ENCODE results near the gene KRTAP22-1. TPM values are rescaled to one million over a fixed set of nuclear protein-coding genes. Genes with fewer than 3 reads are reported as not detected.

The KRTAP22-1 gene
- total and polyA plus RNA-seq, 2 of the 8 experiments (the other 6 are each of a cell fraction or from before 2014, with no cell fraction given): not detected

GRCh38 chr21:30582870-30583269 lies 18.0 kb upstream of the KRTAP22-1 start:
- Histone ChIP-seq H3K36me3 (ENCODE audit: control insufficient read depth in 2 of 4, insufficient read depth in 4 of 4, low read length in 3 of 4) (no peaks in the 10 kb centered on the region), H3K4me1 (replicated peaks in 1 of 4; ENCODE audit: control insufficient read depth in 3 of 4, insufficient read depth in 4 of 4, low read length in 3 of 4) (no peaks in the 10 kb centered on the region), H2AK5ac (ENCODE audit: low read depth, low read length) (no peak overlapping the region), H3K79me2 (ENCODE audit: control insufficient read depth in 1 of 2, insufficient read depth in 2 of 2, low read length in 2 of 2) (no peaks in the 10 kb centered on the region), H3K4me2 (ENCODE audit: insufficient read depth in 1 of 2, low read depth in 2 of 2, low read length in 2 of 2) (no peak overlapping the region), H4K5ac (ENCODE audit: insufficient read length, low read depth, low read length) (no peak overlapping the region), H3K79me1 (ENCODE audit: low read depth, low read length) (no peaks in the 10 kb centered on the region), H2AFZ (ENCODE audit: low read length) (no peak overlapping the region), H3K4ac (replicated peaks; ENCODE audit: insufficient read length, low read depth, low read length) (no peak overlapping the region), H2BK12ac (ENCODE audit: low read depth, low read length) (no peak overlapping the region), H3K9me3 (ENCODE audit: insufficient read depth in 2 of 2, low read depth in 1 of 2, low read length in 1 of 2) (no peaks in the 10 kb centered on the region), H3K4me3 (ENCODE audit: extremely low read depth in 1 of 4, insufficient read depth in 2 of 4, low read depth in 3 of 4, low read length in 4 of 4) (no peak overlapping the region), H3K23ac (ENCODE audit: insufficient read length) (no peak overlapping the region), H3K18ac (ENCODE audit: extremely low read depth, low read length) (no peak overlapping the region), H2BK15ac (ENCODE audit: low read length) (no peak overlapping the region), H3K14ac (ENCODE audit: insufficient read length) (no peak overlapping the region), H3K27ac (ENCODE audit: low read depth, low read length) (no peak overlapping the region), H4K91ac (replicated peaks; ENCODE audit: insufficient read length, low read length) (no peak overlapping the region), H3K9ac (replicated peaks in 1 of 4; ENCODE audit: extremely low read depth in 1 of 4, low read depth in 3 of 4, low read length in 3 of 4) (no peak overlapping the region), H2BK20ac (ENCODE audit: low read length) (no peak overlapping the region), H3K23me2 (ENCODE audit: low read depth, low read length) (no peaks in the 10 kb centered on the region), H2BK5ac (ENCODE audit: low read depth, low read length) (no peak overlapping the region), H4K20me1 (replicated peaks in 1 of 2; ENCODE audit: control insufficient read depth in 1 of 2, insufficient read depth in 2 of 2, low read length in 2 of 2) (no peaks in the 10 kb centered on the region), H2BK120ac (replicated peaks; ENCODE audit: low read depth, low read length) (no peak overlapping the region), H3K27me3 (replicated peaks in 1 of 4; ENCODE audit: control insufficient read depth in 3 of 4, extremely low read depth in 1 of 4, insufficient read depth in 3 of 4, low read length in 3 of 4) (no peaks in the 10 kb centered on the region), H4K8ac (ENCODE audit: extremely low read depth, insufficient read depth, low read length) (no peak overlapping the region), H3K56ac (replicated peaks; ENCODE audit: insufficient read length, low read depth, low read length) (no peak overlapping the region)
- DNase-seq (ENCODE audit: low read depth in 1 of 2, low spot score in 2 of 2): no peak
- FAIRE-seq: no peak
- 100% methylated on average over 1 of the region's 1 CpG; no CpG with 5 or more reads in 1 of the 2 experiments for WGBS, 2 experiments (ENCODE audit: extremely low coverage in 1 of 2, insufficient coverage in 1 of 2, insufficient read length in 1 of 2, insufficient replicate concordance in 2 of 2, low coverage in 1 of 2, low lambda C conversion rate in 2 of 2, missing lambda C conversion rate in 1 of 2)
- POLR2A ChIA-PET (ENCODE audit: partially characterized antibody): no interaction called here
- CTCF ChIA-PET (ENCODE audit: partially characterized antibody): no interaction called here
- TF ChIP-seq GABPA (IDR thresholded peaks at IDR 0.05; ENCODE audit: borderline replicate concordance, insufficient read depth, low read length) (no peak), NANOG (IDR thresholded peaks at IDR 0.05; ENCODE audit: insufficient read depth, low read depth, low read length, poor library complexity, severe bottlenecking) (no peak), JUN (IDR thresholded peaks at IDR 0.05; ENCODE audit: low read depth, low read length) (no peak), SRF (IDR thresholded peaks at IDR 0.05; ENCODE audit: low read depth, low read length) (no peak), RXRA (IDR thresholded peaks at IDR 0.05; ENCODE audit: insufficient read depth, low read depth, low read length) (no peak), CBX5 (IDR thresholded peaks at IDR 0.05; ENCODE audit: low read depth, low read length) (no peak), USF2 (IDR thresholded peaks at IDR 0.05; ENCODE audit: low read length) (no peak), POLR2AphosphoS5 (IDR thresholded peaks at IDR 0.05; ENCODE audit: low read depth, low read length) (no peak), CTBP2 (IDR thresholded peaks at IDR 0.05; ENCODE audit: borderline replicate concordance, insufficient read depth, insufficient read length, low read length) (no peak), KDM1A (IDR thresholded peaks at IDR 0.05; ENCODE audit: borderline replicate concordance, low read length) (no peak), SAP30 (IDR thresholded peaks at IDR 0.05; ENCODE audit: insufficient read depth, insufficient replicate concordance, low read length) (no peak), SP2 (IDR thresholded peaks at IDR 0.05; ENCODE audit: low read length) (no peak), SIN3A (conservative IDR thresholded peaks at IDR 0.05 in 1 of 2, IDR thresholded peaks at IDR 0.05 in 1 of 2; ENCODE audit: low read depth in 1 of 2, low read length in 2 of 2) (no peak), CHD2 (IDR thresholded peaks at IDR 0.05; ENCODE audit: low read length) (no peak)

All from H1 (cell line).